ENCODE measurements around the gene TNNI2. TPM values are rescaled to one million over a fixed set of nuclear protein-coding genes. Genes with fewer than 3 reads are reported as not detected.
"Not testable (repeated sequence)": the region's sequence is repeated elsewhere in the genome, so short reads cannot be mapped to it uniquely, and the experiment has no call there.

TNNI2 gene
- total RNA-seq, 1 donor from 2014 or later: not detected

DNA sequence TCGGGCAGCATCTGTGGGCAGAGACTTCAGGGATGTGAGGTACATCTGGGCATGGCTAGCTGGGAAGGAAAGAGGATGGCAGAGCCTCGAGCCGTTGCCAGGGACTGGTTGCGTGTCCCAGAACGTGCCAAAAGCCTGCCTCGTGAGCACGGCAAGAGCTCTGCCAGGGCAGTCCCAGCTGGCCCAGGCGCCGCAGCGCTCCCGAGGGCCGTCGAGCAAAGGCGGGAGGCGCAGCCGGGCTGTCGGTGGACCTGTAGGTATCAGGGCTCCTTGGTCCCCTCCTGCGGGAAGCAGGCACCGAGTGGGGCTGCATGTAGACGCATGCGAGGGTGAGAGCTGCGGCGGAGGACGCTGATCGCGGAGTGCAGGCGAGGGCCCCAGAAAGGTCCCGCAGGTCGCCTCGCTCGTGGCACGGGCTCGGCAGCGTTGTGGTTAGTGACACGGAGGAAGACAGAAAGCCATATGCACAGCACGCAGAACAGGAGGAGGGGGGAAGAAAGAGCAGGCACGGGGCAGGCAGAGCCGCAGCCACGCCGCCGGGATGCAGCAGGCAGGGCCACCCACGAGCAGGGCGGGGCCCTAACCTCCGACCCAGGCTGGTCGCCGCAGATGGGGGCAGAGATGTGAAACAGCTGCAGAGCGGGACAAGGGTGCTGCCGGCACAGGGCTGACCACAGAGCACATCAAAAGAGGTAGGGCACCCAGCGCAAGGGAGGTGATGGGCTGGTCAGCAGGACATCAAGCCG lies 32.1 kb downstream of the TNNI2 start:
- DNase-seq (ENCODE audit: extremely low read depth, low read depth, low spot score): no peak

DNA sequence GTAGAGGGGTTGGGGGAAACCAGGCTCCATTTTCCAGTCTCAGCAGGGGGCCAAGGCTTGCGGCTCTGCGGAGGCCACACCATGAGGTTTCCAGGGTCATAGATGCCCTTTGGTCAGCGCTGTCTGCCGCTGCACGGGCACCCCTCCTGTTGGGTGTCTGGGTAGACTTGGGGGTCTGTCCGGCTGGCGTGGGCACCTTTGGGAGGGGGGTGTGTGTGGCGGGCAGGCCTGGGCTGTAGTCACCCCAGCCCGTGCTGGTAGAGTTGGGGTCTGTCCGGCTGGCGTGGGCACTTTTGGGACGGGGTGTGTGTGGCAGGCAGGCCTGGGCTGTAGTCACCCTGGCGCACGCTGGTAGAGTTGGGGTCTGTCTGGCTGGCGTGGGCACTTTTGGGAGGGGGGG lies 32.8 kb downstream of the TNNI2 start:
- no peak for DNase-seq (ENCODE audit: extremely low read depth, low read depth, low spot score)

DNA sequence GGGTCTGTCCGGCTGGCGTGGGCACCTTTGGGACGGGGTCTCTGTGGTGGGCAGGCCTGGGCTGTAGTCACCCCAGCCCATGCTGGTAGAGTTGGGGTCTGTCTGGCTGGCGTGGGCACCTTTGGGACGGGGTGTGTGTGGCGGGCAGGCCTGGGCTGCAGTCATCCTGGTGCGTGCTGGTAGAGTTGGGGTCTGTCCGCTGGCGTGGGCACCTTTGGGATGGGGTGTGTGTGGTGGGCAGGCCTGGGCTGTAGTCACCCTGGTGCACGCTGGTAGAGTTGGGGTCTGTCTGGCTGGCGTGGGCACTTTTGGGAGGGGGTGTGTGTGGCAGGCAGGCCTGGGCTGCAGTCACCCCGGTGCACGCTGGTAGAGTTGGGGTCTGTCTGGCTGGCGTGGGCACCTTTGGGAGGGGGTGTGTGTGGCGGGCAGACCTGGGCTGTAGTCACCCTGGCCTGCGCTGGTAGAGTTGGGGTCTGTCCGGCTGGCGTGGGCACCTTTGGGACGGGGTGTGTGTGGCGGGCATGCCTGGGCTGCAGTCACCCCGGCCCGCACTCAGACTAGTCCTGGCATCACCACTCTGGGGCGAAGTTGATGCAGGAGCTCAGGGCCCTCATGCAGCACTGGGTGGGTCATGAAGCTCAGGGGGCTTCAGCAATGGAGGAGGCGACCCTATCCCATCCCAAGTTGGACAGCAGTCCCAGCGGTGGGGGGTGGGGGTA lies 33.6 kb downstream of the TNNI2 start:
- no peak for DNase-seq (ENCODE audit: extremely low read depth, low read depth, low spot score)

DNA sequence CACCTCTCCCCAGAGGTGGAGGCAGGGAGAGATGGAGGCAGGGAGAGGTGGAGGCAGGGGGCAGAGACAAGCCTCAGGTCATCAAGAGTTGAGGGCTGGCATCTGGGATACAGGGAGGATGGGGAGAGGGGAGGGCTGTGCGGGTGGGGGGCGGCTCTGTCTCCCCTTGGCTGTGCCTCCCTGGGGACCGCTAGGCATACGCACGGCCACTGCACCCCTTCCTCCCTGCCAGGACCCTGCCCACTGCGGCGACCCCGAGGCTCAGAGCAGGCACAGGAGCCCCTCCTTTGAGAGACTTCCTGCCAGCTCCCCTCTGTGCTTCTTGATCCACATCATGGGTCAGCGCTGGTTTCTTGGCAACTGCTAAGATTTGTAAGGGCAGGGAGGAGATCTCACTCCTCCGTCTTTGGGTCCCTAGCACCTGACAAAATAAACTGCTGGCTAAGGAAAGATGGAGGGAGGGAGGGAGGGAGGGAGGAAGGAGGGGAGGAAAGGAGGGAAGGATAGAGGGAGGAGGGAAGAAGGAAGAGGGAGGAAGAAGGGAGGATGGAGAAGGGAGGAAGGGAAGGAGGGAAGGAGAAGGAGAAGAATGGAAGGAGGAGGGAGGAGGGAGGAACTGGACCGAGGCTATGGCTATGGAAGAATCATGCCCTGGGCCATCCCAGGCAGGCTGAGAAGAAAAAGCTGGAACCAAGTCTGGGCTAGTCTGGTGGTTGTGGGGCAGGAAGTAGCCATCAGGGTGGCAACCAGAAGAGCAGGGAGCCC lies 34.4 kb downstream of the TNNI2 start:
- DNase-seq (ENCODE audit: extremely low read depth, low read depth, low spot score): no peak

DNA sequence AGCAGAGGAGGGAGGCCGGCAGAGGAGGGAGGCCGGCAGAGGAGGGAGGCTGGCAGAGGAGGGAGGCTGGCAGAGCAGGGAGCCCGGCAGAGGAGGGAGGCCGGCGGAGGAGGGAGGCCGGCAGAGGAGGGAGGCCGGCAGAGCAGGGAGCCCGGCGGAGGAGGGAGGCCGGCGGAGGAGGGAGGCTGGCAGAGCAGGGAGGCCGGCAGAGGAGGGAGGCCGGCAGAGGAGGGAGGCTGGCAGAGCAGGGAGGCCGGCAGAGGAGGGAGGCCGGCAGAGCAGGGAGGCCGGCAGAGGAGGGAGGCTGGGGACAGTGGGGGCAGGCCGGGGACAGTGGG lies 35.0 kb downstream of the TNNI2 start:
- DNase-seq (ENCODE audit: extremely low read depth, low read depth, low spot score): not testable (repeated sequence)

DNA sequence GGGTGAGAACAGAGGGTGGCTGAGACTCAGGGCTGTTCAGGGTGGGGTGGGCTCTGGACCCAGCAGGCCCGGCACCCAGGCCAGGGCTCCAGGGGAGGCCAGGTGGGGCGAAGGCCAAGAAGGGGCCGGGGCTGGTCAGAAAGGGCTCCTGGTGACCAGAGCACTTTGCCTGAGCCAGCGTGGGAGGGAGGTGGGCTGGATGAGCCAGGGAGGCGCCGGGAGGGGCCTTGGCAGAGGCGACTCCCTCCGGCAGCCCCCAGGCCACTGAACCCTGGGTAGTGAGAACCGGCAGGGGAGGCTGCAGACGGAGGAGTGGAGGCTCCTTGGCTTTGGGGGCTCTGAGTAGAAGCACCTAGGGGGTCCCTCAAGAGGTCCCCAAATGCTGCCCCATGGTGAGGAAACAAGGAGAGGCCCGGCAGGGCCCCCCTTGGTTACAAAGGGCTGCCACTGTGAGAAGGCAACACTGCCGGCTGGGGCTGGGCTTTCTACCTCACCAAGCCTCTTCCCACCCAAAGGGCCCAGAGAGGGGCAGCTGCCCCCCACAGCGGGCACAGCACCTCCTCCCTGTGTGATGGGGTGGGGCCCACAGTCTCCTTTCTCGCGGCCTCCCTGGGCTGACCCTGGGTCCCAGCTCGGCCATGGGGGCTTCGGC lies 35.8 kb downstream of the TNNI2 start:
- not testable (repeated sequence) for DNase-seq (ENCODE audit: extremely low read depth, low read depth, low spot score)

DNA sequence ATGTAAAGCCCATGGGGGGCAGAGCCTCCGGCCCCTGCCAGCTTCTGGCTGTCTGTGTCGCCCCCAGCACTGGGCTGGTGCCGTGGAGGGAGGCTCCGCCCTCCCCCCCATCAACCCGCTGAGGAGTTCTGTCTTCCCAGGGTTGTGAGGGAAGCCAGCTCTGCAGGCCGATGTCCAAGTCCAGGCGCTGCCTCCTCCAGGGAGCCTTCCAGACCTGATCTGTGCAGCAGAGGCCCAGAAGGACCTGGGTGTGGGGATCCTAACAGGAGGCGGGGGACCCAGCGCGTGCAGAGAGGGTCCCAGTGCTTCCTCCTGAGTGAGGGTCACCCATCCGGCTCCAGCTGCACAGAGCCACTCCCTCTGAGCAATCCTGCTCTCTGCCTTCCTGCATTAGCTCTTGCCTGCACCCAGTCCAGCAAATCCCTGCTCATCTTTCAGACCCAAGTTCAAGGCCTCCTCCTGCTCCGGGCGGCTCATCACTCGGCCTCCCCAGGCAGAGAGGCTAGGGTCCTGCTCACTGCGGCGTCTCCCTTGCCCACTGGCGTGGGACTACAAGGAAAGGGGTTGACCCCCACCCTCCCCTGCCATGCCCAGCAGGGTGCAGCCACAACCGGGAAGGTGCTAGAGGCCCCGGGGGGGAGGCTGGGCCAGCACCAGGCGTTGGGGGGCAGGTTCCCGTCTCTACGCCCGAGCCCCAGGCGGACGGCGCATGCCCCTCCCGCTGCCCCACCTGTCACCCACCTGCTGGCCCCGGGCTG lies 36.5 kb downstream of the TNNI2 start:
- DNase-seq (ENCODE audit: extremely low read depth, low read depth, low spot score): no peak

DNA sequence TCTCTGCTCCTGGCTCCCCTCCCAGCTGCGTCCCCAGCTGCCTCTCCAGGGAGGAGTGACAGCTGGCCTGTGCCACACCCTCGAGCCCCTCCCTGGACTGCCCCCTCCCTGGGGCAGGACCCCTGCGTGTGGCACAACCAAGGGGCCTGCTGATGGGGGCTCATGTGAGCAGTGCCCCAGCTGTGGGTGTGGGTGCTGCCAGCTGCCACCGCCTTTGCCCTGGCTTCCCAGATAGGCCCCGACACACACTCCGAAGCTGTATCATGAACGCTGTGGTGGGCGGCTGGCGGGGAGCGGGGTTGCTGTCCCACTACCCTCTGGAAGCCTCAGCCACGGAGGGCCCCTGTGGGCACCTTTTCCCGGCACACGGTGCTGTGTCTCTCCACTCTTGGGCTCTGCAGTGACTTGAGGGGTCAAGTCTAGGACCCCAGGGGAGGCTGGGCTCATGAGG lies 37.1 kb downstream of the TNNI2 start:
- not testable (repeated sequence) for DNase-seq (ENCODE audit: extremely low read depth, low read depth, low spot score)

DNA sequence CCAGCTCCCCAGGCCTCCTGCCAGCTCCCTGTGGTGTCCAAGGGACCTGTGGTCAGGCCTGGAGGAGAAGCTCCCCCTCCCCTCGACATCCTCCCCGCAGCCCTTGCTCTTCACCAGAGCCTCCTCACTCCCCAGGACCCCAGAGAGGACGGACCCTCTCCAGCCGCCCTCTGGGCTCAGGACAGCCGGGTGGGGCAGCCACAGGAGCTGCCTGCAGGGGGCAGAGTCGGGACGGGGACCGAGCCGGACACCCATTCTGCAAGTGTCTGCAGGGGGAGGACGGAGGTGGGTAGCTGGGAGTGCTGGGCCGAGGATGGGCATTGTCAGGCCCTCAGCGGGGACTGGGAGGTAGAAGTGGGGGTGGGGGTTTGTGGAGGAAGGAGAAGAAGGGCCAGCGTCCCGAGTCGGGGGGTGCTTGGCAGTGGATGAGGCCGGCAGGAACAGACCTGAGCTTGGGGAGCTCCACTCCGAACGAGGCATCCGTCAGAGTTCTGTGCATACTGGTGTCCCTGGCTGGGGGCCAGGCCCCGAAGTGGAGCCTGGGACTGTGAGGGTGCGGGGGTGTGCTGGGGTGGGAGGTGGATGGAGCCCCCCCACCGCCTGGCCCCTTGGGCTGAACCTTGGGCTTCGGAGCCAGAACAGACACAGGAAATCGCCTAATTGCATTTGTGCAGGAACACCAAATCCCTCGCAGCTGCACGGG lies 37.7 kb downstream of the TNNI2 start:
- no peak for DNase-seq (ENCODE audit: extremely low read depth, low read depth, low spot score)

DNA sequence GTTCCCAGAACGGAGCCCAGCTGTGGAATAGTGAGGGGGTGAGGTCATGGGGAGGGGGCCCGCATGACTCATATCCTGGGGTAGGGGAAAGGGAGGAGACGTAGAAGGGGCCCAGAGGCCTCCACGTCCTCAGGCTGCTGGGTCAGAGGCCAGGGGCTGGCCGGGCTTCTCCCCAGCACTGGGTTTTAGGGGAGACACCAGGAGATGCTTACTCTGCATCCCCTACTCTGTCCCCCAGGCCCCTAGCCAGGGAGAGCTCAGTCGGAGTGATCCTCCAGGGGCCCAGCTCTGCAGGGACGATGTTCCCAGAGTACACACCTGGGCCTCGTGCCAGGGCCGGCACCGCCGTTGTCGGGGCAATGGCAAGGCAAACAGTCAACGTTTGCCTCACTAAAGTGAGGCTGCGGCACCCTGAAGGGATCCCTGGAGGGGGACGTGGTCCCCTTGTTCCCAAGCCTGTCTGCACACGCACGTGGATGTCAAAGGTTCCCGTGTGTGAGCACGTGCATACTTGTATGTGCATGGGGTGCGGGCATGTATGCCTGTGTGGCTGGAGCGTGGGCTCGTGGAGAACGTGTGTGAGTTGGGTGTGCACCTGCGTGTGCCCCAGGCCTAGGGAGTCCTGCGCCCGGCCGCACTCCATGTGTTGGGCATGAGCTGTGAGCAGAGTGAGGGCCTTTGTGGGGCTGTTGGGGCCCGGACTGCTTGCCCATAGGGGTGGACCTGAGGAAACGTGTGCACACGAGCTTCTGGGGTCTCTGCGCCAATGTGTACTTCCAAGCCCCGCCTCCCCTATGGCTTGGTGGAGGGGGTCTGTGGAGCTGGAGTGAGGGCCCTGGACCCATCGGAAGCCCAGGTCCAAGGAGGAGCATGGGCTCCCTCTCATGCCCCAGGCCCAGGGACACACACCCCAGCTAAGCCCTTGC lies 38.7 kb downstream of the TNNI2 start:
- DNase-seq (ENCODE audit: extremely low read depth, low read depth, low spot score): no peak

DNA sequence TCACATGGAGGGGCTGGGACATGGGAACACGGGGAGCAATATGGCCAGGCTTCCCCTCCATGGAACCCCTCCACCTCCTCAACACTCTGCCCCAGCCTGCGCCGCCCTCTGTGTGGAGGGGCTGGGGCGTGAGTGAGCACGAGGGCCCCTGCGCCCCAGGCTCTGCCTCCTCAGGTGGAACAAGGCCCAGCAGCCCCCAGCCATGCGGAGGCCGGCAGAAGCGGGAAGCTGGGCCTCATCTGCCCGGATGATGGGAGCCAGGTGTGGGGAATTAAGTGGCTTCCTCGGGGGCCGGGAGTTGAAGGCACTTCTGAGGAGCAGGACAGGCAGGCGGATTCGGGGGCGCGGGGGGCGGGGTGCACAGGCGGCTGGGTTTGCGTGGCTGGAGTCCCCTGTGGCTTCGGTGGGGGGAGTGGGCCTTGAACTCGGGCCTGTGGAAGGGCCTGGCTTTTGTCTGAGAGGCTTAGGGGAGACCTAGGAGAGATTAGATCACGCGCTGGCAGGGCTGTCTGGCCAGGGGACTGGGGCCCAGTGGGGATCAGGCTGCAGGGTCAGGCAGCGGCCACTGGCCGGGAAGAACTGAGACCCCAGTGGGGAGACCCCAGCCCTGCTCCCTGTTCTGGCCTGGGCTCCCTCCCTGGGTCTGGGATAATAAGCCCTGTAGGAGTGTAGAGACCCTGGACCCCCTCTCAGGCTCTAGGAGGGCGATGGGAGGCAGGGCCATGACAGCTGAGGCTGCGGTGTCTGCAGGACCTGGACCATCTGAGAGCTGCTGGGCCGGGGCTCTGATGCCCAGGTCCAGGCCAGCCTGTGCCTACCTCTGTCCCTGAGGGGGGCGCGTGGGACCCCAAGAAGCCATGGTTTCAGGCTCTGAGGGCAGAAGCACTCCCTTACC lies 39.6 kb downstream of the TNNI2 start:
- no peak for DNase-seq (ENCODE audit: extremely low read depth, low read depth, low spot score)

DNA sequence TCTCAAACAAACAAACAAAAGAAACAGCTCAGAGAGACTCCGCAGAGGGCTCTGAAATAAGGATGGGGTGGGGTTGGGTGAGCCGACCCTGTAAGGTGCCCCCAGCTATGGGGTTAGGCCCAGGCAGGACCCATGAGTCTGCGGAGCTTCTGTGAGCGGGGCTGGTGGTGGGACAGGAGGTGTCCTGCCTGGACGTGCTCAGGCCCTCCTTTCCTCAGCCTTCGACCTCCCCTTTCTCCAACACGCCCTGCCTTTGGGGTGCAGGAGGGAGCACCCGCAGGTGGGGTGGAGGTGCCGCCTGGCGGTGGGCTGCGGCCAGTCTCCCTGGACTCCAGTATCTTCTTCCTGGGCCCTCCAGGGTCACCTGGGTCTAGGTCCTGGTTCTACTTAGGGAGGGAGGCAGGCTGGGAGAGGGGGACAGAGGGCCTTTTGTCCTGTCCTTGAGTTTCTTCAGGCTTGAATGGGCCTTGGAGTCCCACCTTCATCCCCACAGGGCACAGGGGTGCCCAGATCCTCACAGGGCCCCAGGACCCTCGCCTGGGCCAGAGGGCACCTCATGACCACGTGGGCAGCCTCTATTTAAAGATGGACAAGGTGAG lies 40.7 kb downstream of the TNNI2 start:
- DNase-seq (ENCODE audit: extremely low read depth, low read depth, low spot score): no peak

DNA sequence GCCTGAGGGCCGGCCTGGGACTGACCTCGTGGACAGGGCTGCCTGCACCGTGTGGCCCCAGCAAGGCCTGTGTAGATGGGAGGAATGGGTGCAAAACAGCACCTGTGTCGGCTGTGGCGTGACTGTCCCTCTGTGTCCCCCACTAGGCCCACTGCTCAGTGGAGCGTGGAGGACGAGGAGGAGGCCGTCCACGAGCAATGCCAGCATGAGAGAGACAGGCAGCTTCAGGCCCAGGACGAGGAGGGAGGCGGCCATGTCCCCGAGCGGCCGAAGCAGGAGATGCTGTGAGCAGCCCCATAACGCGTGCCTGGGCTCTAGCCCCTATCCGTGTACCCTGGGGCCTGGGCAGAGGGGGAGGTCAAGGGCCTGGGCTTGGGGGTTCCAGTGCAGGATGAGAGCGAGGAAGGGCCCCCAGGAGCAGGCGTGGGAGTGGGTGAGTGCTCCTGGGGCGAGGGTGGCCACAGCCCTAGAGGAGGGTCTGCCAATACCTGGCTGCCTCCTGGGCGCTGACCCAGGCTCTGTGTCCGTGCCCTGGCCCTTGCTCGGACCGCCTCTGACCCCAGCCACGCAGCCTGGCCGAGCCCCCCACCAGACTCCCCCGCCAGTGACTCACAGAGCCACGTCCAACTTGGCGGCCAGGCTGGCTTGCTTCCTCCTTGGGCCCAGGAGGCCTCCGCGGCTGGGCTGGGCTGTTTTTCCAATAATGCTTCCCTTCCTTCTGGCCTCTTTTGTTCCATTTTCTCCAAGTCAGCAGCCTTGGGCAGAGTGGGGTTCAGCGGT lies 41.4 kb downstream of the TNNI2 start:
- DNase-seq (ENCODE audit: extremely low read depth, low read depth, low spot score): no peak

DNA sequence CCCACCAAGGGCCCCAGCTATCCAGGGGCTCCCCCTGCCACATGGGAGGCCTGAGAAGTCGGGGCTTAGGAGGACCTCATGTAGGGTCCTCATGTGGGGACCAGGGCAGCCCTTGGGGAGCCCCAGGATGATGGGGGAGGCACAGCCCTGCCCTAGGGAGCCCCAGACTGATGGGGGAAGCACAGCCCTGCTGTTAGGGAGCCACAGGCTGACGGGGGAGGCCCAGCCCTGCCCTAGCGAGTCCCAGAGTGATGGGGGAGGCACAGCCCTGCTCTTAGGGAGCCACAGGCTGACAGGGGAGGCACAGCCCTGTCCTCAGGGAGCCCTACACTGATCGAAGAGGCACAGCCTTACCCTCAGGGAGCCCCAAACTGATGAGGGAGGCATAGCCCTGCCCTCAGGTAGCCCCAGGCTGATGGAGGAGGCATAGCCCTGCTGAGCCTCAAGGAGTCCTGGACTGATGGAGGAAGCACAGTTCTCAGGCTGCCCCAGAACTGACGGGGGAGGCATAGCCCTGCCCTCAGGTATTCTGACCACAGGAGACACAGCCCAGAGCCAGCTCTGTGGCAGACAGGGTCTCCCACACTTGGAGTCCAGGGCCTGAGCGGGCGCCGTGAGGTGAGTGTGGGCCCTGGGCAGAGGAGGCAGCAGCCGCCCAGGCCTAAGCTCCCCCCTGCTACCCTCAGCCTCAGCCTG lies 42.1 kb downstream of the TNNI2 start:
- DNase-seq (ENCODE audit: extremely low read depth, low read depth, low spot score): no peak

DNA sequence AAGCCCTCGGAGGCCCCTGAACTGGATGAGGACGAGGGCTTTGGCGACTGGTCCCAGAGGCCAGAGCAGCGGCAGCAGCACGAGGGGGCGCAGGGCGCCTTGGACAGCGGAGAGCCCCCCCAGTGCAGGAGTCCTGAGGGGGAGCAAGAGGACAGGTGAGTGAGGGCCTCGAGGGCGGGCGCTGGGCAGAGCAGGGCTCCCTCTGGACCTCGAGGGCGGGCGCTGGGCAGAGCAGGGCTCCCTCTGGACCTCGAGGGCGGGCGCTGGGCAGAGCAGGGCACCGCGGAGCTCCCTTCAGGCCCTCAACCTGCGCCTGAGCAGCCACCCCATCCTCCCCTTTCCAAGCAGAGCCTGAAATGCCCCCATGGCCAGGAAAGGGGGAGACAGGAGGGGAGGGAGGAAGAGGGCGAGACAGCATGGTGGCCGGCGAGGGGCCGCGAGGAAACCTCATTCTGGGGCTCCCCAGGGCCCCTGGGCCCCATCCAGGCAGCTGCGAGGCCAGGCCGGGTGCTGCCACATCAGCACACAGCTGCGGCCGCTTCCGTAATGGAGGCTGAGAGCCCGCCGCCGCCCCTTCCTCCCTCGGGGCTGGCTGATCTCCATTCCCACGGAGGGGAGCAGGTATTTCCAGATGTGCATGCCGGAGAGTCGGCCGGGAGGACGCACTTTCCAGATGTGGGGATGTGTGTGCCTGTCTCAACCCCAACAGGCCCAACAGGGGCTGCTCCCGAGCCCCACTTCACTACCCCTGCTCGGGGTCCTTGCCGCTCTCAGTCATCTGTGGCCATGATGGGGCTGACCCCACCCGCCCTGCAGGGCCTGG lies 42.9 kb downstream of the TNNI2 start:
- no peak for DNase-seq (ENCODE audit: extremely low read depth, low read depth, low spot score)
